GM19043 (cell line): ENCODE data around the gene MUTYH.
A peak's percentile ranks its signal among the peaks of the same experiment; 100 is the strongest.

Experiments
- ATAC-seq: cut with Tn5 transposase; IDR thresholded peaks from one replicate; pipeline ENCODE4 v1.9.1; 2021; ENCODE audit warnings: low read depth; ENCODE audit not compliant: unreplicated experiment

The MUTYH gene

GRCh38 chr1:45351508-45351907, 11.3 kb upstream of the MUTYH start:
- ATAC-seq: no peak

DNA sequence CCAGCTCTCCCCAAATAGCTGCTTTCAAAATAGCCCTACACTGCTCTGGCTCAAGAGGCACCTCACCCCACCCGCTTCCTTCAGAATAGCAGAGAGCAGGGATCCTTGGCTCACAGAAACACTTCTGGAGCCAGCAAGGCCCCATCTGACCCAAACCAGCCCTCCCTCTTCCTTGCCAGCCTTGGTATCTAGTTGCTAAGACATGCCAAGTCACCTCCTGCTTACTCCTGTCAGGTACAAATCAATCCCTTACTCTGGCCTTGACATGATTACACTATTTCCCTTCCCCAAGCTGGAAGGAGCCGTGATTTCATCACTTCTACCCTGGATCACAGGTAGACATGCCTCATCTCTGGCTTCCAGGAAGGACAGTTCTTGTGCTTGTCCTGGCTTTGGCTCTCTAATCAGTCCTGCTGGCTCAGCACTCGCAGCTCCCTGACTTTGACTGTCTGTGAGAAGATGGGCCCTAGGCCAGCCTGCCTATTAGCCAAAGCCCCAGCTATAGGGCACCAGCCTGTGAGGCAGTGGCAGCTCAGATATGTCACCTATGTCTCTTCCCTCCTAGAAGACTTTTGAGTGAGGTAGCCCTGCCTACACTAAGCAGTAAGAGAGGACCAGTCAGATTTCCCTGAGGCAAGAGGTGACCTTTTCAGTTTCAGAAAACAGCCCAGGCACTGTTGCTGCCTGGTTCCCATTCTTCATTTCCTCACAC, 8.9 kb upstream of the MUTYH start:
- no peak for ATAC-seq

- no peak for ATAC-seq
These were observed 8.3 kb upstream of the MUTYH start for GRCh38 chr1:45348609-45348965.

DNA sequence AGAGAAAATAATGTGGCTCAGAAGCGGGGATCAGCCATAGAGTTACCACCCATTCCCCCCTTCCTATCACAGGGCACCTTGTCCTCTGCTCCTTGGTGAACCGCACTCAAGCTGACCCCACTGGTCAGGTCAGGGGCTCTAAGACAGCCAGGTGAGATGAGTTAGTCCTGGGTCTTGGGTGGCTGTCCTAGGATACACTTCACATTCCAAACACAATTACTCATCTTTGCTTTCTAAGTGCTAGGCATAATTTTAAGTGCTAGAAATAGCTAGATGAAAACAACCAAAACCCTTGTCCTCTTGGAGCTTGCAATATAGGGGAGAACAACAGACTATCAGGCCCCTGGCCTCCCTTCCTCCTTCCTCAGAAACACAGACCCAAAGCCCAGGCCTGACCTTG, 7.8 kb upstream of the MUTYH start:
- ATAC-seq: no peak

DNA sequence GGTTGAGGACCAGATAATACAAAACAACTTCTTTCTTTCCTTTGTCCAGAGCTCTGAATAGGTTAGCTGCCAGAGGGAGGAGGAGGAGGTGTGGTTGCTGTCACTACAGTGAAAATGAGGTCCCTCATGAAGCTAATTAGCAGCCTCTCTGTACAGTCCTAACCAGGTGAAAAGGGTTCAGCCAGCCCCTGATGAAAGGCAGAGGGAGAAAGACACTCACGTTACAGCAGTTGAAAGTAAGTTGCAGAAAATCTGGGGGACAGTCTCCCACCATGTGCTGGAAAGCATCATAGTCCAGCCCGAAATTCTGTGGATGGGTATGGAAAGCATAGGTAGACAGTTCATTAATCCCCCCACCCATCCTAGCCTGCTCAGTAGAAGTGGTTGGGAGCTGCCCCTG, 6.2 kb upstream of the MUTYH start:
- ATAC-seq: no peak

GRCh38 chr1:45345014-45345413, 4.8 kb upstream of the MUTYH start:
- no peak for ATAC-seq

DNA sequence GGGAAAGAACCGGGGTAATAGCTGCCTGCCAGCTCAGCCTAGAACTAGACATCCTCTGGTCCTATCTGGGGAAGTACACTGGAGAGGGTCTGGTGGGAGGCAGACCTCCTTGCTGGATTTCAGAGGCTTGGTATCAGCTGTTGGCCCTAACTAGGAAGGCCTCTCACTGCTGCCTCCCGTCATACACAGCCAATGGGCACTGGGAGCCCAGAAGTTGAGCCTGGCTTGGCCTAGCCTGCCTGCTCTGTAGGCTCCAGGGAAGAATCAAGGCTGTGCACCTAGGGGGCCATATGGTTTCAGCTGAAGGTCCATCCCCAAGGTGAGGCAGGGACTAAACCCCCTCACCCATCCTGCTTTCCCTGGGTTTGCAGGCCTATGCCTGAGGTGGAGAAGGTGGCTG, 4.3 kb upstream of the MUTYH start:
- ATAC-seq: no peak

DNA sequence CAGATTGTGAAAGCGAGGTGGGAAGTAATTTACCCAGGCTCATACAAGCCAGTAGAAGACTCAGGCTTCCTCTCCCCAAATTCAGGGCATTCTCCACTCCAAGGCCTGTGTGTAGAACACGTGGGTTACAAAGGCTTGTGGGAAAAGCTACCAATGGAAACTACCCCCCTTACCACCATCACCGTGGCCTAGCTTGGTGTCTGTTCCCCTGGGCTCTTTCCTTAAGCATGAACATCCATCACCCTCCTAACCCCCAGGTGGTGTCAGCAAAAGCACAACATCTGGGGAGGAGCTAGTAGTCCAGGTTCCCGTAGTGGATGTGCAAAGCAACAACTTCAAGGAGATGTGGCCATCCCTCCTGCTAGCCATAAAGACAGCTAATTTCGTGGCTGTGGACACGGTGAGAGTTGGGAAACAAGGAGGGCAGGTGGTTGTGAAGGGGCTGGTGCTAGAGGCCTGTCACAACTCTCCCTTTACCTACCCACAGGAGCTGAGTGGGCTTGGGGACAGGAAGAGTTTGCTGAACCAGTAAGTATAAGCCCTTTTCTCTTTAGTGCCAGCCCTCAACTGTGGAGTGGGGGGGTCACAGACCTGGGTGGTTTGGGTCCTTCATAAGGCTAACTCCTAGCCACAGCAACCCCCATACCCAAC, 701 bp upstream of the MUTYH start:
- no peak for ATAC-seq

DNA sequence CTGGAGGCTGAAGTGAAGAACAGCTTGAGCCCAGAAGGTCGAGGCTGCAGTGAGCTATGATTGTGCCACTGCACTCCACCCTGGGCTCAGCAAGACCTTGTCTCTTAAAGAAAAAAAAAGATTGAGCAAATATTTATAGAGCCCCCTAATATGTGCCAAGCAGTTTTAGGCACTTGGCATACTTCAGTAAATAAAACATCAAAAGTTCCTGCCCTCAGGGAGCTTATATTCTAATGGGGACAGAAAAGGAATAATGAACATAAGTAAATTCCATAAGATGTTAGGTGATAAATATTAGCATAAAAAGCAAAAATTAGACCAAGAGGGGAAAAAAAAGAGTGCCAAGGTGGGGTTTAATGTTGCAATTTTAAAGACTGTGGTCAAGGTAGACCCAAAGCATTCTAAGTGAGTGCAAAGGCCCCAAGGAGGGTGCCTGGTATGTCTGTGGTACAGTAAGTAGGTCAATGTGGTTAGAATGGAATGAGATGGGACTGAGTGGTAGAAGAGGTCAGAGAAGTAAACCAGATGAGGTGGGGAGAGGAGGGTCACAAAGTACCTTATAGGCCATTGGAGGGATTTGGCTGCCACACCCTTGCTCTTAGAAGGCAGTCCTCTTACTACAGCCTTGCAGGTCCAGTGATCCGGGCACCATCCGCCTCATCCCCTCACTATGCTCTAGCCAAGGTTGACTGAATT, 2.5 kb downstream of the MUTYH start:
- no peak for ATAC-seq

DNA sequence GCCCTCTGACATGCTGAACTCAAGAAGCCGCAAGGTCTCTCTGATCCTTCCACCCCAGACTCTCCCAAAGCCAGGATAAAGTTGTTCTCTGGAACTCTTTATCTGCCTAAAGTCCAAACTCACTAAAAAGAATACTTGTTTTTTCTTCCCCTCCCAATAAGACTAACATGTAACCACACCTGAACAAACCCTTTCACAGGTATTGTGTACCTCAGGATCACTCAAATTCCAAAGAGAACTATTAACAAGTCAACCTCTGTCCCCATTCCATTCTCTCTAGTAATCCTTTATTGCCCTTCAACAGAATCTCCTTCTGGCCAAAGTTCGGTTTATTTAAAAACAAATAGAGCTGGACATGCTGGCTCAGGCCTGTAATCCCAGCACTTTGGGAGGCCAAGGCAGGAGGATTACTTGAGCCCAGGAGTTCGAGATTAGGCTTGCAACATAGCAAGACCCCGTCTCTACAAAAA, 4.3 kb downstream of the MUTYH start:
- ATAC-seq: no peak

GRCh38 chr1:45334308-45335245, 5.7 kb downstream of the MUTYH start:
- ATAC-seq: no peak

GRCh38 chr1:45332346-45332720, 7.9 kb downstream of the MUTYH start:
- no peak for ATAC-seq

DNA sequence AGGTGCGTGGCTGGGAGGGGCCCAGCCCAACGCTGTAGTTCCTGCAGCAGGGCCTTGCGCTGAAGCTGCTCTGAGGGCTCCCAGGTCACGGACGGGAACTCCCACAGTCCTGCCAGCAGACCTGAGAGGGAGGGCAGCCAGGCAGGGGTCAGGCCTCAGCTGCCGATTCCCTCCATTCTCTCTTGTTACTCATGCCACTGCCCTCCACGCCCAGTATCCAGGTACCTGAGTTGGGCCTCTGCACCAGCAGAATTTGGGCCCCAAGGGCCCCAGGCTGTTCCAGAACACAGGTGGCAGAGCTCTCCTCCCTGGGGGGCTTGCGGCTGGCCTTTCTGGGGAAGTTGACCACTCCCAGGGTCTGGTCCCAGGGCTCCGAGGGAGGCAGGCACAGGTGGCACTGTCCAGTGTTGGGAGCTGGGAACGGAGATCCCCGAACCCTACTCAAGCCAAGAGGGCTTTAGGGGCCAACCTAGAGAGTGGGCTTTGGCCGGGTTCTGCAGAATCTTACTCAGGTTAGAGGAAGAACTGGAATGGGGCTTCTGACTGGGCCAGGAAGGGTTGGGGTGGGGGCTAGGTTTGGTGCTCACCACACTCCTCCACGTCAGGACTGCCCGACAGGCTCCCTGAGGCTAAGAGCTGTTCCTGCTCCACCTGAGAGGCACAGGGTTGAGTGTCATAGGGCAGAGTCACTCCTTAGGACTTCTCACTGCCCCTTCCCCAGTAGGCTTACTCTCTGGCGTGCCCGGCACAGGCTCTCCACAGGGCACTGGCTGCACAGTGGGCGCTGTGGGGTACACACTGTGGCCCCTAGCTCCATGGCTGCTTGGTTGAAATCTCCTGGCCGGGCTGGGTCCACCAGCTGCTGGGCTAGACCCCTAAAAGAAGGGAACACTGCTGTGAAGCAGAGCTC, 8.5 kb downstream of the MUTYH start:
- ATAC-seq: no peak

DNA sequence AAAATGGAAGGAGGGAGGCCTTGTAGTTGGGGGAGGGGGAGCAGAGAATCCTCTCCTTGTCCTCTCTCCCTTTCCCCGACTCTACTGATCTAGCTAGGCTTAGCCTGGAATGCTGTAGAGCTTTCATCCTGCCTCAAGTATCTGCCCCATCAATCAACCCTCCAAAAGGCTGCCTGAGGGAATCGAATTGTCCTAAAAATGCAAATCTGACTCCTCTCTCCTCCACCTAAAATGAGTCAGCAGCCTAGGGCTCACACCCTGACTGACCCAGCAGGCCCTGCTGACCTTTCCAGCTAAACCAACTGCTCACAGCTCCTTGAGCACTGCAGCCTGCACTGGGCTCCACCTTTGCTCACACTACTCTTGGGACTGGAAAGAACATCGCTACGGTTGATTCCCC, 10.8 kb downstream of the MUTYH start:
- no peak for ATAC-seq

DNA sequence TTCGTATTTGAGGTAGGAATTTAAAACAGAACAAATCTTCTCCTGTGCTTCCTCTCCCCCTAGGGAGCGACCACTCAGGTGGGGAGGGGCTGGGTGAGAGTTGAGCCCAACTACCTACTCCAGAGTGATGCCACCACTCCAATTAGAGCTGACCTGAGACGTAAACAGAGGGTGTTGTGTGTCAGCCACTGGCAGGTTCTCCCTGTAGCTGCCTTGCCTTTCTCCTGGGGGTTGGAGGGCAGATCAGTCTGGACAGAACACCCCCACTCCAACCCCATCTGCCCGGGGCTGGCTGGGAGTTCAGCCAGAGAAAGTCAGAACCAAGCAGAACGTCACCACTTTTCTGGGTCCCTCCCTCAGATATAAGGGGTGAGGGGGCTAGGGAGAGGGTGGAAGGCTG, 11.6 kb downstream of the MUTYH start:
- no peak for ATAC-seq

DNA sequence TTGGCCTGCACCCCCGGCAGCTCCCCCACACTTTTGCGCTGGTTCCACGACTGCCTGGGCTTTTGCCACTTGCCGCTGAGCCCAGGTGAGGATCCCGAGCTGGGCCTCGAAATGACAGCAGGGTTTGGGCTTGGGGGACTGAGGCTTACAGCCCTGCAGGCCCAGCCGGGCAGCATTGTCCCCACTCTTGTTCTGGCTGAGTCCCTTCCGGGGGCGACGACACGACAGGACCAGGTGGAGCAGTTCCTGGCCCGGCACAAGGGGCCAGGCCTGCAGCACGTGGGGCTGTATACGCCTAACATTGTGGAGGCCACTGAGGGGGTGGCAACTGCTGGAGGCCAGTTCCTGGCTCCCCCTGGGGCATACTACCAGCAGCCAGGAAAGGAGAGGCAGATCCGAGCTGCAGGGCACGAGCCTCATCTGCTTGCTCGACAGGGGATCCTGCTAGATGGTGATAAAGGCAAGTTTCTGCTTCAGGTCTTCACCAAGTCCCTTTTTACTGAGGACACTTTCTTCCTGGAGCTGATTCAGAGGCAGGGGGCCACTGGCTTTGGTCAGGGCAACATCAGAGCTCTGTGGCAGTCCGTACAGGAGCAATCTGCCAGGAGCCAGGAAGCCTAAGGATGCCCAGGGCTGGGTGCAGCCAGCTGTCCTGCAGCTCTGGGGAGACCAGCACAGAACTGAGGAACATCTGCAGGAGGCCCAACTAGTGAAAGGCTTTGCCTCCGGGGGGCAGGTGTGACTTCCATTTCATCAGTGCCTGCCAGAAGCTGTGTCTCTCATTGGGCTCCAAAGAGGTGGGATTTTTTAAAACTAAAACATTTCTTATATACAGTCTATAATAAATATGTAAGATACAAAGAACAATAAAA, 12.4 kb downstream of the MUTYH start:
- no peak for ATAC-seq

DNA sequence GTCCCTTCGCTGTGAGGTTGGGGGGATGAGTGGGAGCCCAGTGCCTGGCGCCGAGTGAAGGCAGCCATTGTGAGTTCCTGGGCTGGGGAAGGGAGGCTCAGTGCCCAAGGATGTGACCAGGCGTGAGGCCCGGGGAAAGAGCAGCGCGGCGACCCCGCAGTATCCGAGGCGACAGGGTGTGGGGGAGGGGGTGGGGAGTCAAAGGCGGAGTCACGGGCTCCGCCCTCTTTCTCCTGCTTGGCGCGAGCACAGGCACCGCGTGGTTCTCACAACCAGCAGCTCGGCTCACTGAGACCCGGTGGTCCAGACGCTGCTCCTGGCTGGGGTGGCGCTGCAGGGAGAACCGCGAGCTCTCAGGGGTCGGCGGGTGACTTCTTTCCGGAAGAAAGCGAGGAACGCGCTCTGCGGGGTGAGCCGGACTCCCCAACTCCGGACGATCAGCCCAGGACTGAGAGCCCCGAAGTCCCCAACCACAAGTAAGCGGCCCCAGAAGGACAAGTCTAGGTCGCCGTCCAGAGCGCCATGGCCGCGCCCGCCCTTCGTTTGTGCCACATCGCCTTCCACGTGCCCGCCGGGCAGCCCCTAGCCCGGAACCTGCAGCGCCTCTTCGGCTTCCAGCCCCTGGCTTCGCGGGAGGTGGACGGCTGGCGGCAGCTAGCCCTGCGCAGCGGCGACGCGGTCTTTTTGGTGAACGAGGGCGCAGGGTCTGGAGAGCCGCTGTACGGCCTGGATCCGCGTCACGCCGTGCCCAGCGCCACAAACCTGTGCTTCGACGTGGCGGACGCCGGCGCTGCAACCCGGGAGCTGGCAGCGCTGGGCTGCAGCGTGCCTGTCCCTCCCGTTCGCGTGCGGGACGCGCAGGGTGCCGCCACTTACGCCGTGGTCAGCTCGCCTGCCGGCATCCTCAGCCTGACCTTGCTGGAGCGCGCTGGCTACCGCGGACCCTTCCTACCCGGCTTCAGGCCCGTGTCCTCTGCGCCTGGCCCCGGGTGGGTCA, 13.3 kb downstream of the MUTYH start, which contains the start of gene HPDL:
TSS of gene HPDL (plus strand) at position 269 of the 997 bp plus-strand sequence. CDS start at position 523, 254 bp downstream.
- ATAC-seq: peak; percentile 74
